GM12878 (cell line): ENCODE results near the gene COG4. TPM values are rescaled to one million over a fixed set of nuclear protein-coding genes. Genes with fewer than 3 reads are reported as not detected.

Experiments
- ATF3 ChIP-seq: IDR thresholded peaks from 2 replicates; pipeline ENCODE4 v1.6.1; 2011; ENCODE audit warnings: low read depth, mild to moderate bottlenecking, low read length, moderate library complexity, borderline replicate concordance; ENCODE audit errors: extremely low read depth
- BCL11A ChIP-seq: IDR thresholded peaks from 2 replicates; pipeline ENCODE4 v1.6.1; 2011; ENCODE audit warnings: low read depth, low read length
- BCLAF1 ChIP-seq: fragments of 450-650 bp; IDR thresholded peaks from 2 replicates; pipeline ENCODE4 v1.6.1; 2017; ENCODE audit warnings: antibody characterized with exemption, mild to moderate bottlenecking, moderate library complexity
- CUX1 ChIP-seq: IDR thresholded peaks from 2 replicates; pipeline ENCODE4 v1.6.1; 2012; ENCODE audit warnings: improper control_type of control experiment, low read depth, low read length; ENCODE audit not compliant: insufficient replicate concordance
- E4F1 ChIP-seq: fragments of 450-650 bp; IDR thresholded peaks from 2 replicates; pipeline ENCODE4 v1.6.1; 2018; ENCODE audit warnings: borderline replicate concordance, mild to moderate bottlenecking; ENCODE audit not compliant: partially characterized antibody
- HDAC2 ChIP-seq: fragments of 200-600 bp; sonication (generic); IDR thresholded peaks from 2 replicates; pipeline ENCODE4 v1.6.1; 2017
- IRF4 ChIP-seq: IDR thresholded peaks from 2 replicates; pipeline ENCODE4 v1.6.1; 2011; ENCODE audit warnings: low read depth, low read length
- MEF2B ChIP-seq: fragments of 450-650 bp; IDR thresholded peaks from 2 replicates; pipeline ENCODE4 v1.6.1; 2018; ENCODE audit warnings: mild to moderate bottlenecking, moderate library complexity; ENCODE audit not compliant: partially characterized antibody, poor library complexity, severe bottlenecking
- MXI1 ChIP-seq: fragments of 150-350 bp; IDR thresholded peaks from 2 replicates; pipeline ENCODE4 v1.6.1; 2011; ENCODE audit warnings: low read depth, mild to moderate bottlenecking, inconsistent platforms, low read length, improper control_type of control experiment
- POLR2A ChIP-seq: IDR thresholded peaks from 2 replicates; pipeline ENCODE4 v1.6.1; 2011; ENCODE audit warnings: low read depth, mild to moderate bottlenecking, low read length
- POLR2AphosphoS2 ChIP-seq: IDR thresholded peaks from 2 replicates; pipeline ENCODE4 v1.6.1; 2011; ENCODE audit warnings: low read depth, mild to moderate bottlenecking, low read length, improper control_type of control experiment, moderate library complexity
- RB1 ChIP-seq: fragments of 450-650 bp; formaldehyde crosslinking; IDR thresholded peaks from 2 replicates; pipeline ENCODE4 v1.6.1; 2017; ENCODE audit warnings: mild to moderate bottlenecking, borderline replicate concordance
- SMAD5 ChIP-seq: IDR thresholded peaks from 2 replicates; pipeline ENCODE4 v1.6.1; 2016; ENCODE audit warnings: antibody characterized with exemption, low read depth
- STAT1 ChIP-seq: fragments of 450-650 bp; conservative IDR thresholded peaks from 2 replicates; pipeline ENCODE4 v1.6.1; 2014; ENCODE audit warnings: antibody characterized with exemption, mild to moderate bottlenecking
- polyA plus RNA-seq, 11 experiments: library from polyadenylated mRNA; depleted of rRNA in 4 of 11; unstranded in 6 of 11; stranded (reverse) in 5 of 11; fragments of >200 nt; fragmentation: Nextera tagmentation in 4 of 11; fragmentation: Illumina TruSeq in 1 of 11; extraction: Ambion mirVana in 4 of 11; extraction: Trizol in 1 of 11; gene quantifications; 1 replicate in 1 of 11; 2 replicates in 10 of 11; pipeline versions ENCODE4 v1.2.1 to v1.2.3, GENCODE V29; 2011 to 2016; ENCODE audit warnings: inconsistent platforms in 2 of 11, missing spikeins in 2 of 11, low read depth in 1 of 11
- total RNA-seq, 4 experiments: library from RNA; depleted of rRNA in 3 of 4; stranded (reverse); fragments of >200 nt in 3 of 4; fragmentation: Illumina TruSeq in 1 of 4; extraction: Trizol in 1 of 4; gene quantifications; 2 replicates each; pipeline versions ENCODE4 v1.2.1 to v1.2.3, GENCODE V29; 2013 to 2021

Gene COG4
- total and polyA plus RNA-seq, 10 of the 15 experiments (the other 5 are each of a cell fraction or from before 2014, with no cell fraction given) = 7.0 to 57.7 (median 33.0) TPM

- TF ChIP-seq RB1 (peak; percentile 57; the same call in 1 of the 2 replicates), IRF4 (peak; percentile 96), POLR2A (peak; percentile 48), MEF2B (peak; percentile 96), SMAD5 (0 out of 2 replicates have a peak, but pooled peaks have one; percentile 19), ATF3 (no peak), STAT1 (no peak), POLR2AphosphoS2 (0 out of 2 replicates have a peak, but pooled peaks have one; percentile 56), BCLAF1 (no peak), MXI1 (peak; percentile 51; the same call in 1 of the 2 replicates), BCL11A (peak; percentile 91), CUX1 (peak; percentile 96), E4F1 (no peak), HDAC2 (no peak)
These were observed 92.5 kb downstream of the COG4 start (continued) for GRCh38 chr16:70430667-70431536.
